GM19324 (cell line): ENCODE measurements around the gene ARHGAP36.

ENCODE experiments used
- ATAC-seq: cut with Tn5 transposase; IDR thresholded peaks from one replicate; pipeline ENCODE4 v1.9.1; 2021; ENCODE audit warnings: mild to moderate bottlenecking, moderate library complexity; ENCODE audit not compliant: unreplicated experiment, low FRiP score

ARHGAP36 gene

DNA sequence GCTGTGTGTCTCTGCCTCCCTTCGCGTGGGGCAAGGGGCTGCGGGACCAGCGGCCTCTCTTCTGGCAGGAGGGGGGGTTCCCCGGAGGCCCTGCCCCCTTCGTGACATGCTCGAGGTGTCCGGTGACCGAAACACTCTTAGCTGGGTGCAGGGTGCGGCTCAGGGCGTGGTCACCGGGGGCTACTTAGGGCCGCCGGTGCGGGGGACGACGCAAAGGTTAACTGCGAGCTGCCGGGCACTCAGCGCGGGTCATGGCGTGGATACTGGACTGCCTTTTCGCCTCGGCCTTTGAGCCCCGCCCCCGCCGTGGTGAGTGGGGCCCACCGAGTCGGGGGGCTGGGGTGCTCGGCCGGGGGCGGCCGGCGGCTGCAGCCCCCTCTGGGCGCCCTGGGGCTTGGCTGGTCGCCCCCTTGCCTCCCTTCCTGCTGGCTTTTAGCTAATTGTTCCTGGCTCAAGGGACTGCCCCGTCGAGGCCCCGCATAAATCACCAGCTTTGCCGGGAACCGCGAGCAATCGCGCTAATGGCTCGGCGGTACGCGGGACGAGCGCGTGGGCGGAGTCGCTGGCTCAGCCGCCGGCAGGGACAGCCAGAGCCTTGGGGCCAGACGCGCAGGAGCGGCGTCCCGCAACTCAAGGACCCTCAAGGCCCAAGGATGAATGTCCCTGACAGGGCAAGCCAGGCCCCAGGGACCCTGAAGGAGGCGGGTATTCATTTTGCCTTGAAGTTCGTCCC, at the start of gene ARHGAP36:
TSS of gene ARHGAP36 (plus strand) at position 211 of the 733 bp plus-strand sequence. CDS start 23,320 bp downstream, outside the sequence.
- ATAC-seq: no peak

GRCh38 chrX:131010186-131010585, 48.0 kb upstream of the ARHGAP36 start:
- no peak for ATAC-seq

DNA sequence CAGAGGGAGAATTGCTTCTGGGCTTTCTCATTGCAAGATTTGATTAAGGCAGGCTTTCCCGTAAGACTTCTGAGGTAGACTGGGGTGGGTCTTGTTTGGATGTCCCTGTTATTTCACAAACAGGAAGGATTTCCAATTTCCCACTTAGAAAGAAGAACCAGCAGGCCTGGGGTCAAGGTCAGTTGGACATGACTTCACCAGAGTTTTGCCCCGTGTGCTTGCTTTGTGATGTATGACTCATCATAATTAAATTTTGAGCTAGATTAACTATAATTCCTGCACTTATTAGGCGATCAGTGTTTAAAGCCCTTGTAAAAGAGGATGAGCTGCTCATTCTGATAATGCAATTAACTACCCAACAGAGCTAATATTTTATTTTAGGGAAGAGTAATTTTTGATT, 32.8 kb upstream of the ARHGAP36 start:
- ATAC-seq: no peak

DNA sequence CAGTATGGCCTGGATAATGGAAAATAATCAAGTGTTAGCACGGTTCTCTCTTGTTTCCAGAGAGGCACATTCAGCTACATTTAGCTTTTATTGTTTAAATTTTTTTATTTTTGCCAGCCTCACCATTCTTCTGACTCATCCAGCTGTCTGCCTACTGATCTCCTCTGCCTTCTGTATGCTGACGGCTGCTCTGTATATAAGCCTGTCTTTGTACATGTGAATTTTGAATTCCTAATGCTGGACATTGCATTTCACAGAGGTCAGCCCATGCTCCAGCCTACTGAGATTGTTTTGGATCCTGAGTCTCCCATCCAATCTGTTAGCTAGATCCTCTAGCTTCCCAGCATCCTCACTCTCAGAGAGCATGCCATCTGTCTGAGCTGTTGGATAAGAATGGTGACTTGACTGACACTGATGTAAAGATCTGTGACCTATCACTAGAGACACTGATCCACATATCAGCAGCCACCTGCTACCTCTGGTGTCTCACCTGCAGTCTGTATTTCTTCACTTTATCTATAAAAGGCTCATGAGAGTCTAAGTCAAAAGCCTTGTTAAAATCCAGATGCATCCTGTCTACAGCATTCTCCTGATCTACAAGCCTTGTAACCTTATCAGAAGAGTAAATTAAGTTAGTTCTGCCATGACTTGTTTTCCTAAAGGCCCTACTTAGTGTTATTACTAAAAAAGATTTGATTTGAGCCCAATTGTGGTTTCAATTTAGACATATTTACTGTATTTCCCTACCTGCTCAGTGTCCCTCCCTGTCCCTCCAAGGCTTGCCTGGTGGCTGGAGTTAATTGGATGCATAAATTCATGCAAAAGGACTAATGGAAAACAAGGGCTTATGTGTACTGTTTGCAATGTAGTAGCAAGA, 25.6 kb upstream of the ARHGAP36 start:
- no peak for ATAC-seq

GRCh38 chrX:131034063-131034462, 24.1 kb upstream of the ARHGAP36 start:
- no peak for ATAC-seq

- ATAC-seq: no peak
Observed at GRCh38 chrX:131040781-131041180, 17.4 kb upstream of the ARHGAP36 start.

DNA sequence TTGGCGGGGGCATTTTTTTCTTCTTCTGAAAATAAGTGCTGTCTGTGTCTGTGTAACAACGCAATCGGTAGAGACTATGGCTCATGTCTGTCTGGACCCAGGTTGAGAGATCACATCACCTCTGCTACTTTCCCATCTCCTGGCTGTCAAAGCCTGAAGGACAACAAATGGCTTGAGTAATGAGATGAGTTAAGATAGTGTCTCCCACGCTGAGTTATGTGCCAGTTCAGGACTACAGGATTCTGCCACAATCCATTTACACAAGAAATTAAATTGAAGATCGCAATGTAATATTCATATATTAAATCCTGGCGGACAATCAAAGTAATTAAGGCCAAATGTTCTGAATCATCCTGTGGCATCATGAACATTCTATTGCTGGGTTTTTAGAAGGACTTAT, 16.5 kb upstream of the ARHGAP36 start:
- ATAC-seq: no peak

GRCh38 chrX:131045726-131046125, 12.4 kb upstream of the ARHGAP36 start:
- ATAC-seq: no peak

- no peak for ATAC-seq
Observed at GRCh38 chrX:131046596-131046995, 11.6 kb upstream of the ARHGAP36 start.

GRCh38 chrX:131047180-131047579, 11.0 kb upstream of the ARHGAP36 start:
- ATAC-seq: no peak

GRCh38 chrX:131053076-131053475, 5.1 kb upstream of the ARHGAP36 start:
- ATAC-seq: no peak

- no peak for ATAC-seq
Observed at GRCh38 chrX:131054906-131055305, 3.2 kb upstream of the ARHGAP36 start.

GRCh38 chrX:131057706-131058105, 440 bp upstream of the ARHGAP36 start:
- ATAC-seq: no peak

GRCh38 chrX:131059246-131059645, 1.1 kb downstream of the ARHGAP36 start:
- no peak for ATAC-seq

DNA sequence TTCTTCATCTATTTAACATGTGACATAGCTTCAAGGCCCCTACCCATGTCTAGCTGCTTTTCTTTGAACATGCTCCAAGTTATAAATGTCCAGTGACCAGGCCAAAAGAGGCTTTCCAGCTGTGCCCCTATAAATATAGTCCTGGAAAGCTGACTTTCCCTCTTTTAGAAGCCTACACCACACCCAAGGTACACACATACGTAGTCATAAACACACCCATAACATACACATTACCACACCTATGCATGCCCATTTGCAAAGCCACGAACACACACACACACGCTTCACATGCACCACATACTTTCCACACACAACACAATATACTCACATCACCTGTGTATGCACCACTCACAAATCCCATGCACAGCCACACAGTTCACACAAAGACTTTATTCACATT, 2.0 kb downstream of the ARHGAP36 start:
- no peak for ATAC-seq

- ATAC-seq: no peak
Observed at GRCh38 chrX:131061306-131061705, 3.2 kb downstream of the ARHGAP36 start.

DNA sequence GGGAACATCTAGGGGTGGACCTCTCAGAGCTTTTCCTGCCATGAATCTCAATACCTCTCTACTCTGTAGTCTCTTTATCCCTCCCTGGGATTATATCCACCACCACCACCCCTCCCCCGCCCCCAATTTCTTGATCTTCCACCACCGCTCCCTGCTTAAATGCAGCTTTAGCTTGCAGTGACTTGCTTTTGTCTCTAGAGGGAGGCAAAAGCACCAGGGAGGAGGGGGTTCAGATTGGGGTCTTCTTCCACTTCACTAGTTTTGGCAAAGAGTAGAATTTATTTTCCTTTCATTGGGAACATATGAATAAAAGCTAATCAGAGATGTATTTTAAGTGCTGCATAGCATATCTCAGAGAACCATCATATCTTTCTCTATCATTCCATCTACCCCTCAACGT, 5.5 kb downstream of the ARHGAP36 start:
- no peak for ATAC-seq

DNA sequence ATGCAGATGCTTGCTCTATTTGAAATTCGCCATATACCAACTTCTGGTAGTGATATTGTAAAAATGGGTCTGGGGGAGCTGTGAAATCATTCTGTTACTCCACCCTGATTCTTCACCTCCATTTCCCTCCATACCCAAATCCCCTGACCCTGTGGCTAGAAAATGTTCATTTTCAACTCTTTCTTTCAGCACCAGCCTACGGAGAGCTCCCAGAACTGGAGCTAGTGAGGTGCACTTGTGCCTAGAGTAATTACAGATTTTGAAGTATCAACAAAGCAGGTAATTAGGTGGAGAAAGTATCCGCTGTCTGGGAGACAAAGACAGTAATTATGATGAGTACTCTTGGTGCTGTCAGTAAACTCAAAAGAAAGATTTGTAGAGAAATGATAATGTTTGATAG, 8.1 kb downstream of the ARHGAP36 start:
- no peak for ATAC-seq

- ATAC-seq: no peak
Observed at GRCh38 chrX:131067216-131067615, 9.1 kb downstream of the ARHGAP36 start.

DNA sequence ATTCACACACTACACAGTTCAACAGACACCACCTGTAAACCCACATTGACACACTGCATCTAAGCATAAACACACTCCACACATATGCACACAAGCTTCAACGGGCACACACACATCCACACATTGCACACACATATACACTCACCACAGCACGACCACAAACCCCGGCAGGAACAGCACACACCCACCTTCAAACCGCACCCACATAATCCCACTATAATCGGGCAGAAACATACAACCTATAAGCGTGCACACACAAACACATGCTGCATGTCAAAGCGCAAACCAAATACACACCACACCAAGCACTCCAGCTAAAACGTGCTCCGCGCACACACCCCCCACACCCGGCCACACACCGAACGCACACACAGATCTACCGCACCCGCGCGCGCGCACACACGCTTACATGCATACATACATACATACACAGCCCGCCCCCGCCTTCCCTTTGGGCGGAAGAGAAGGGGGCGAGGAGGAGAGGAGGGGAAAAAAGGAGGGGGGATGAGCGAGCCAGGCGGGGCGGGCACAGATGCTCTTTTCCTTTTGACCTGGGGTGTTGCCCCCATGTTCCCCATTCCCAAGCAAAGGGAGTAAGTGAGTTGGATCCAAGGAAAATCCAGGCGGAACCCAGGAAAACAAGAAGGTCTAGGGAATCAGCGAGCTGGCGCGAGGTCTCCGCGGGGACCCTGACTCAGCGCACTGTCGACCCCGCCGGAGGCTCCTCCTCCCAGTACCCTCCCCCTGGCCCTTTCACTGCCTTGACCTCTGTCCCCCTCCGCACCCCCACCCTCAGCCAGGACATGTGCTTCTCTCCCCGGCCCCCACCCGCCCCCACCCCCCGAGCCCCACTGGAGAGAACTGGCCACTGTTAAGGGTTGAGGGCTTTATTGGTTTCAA, 9.9 kb downstream of the ARHGAP36 start:
- no peak for ATAC-seq
